H4 (cell line): ENCODE measurements around the gene SDE2. TPM values are rescaled to one million over a fixed set of nuclear protein-coding genes. Genes with fewer than 3 reads are reported as not detected.
"Not testable (repeated sequence)": the region's sequence is repeated elsewhere in the genome, so short reads cannot be mapped to it uniquely, and the experiment has no call there.

ENCODE experiments used
- DNase-seq: peaks from one replicate; pipeline ENCODE4 v3.0.0-alpha.2; 2015; ENCODE audit warnings: low spot score
- total RNA-seq: library from RNA; depleted of rRNA; stranded (reverse); fragments of >200 nt; shearing (Covaris generic); gene quantifications from 2 replicates; pipeline ENCODE4 v1.2.3, GENCODE V29; 2014

SDE2 gene
- total RNA-seq, 1 experiment from 2014 or later = 14.3 TPM

DNA sequence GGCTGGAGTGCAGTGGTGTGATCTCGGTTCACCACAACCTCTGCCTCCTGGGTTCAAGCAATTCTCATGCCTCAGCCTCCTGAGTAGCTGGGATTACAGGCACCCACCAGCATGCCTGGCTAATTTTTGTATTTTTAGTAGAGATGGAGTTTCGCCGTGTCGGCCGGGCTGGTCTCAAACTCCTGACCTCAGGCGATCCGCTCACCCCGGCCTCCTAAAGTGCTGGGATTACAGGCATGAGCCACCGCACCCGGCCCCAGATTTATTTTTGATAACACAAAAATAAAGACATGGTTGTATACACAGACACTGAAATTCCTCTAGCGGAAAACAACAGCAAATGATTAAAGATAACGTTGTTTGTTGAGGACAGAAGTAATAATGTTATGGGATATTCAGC, 24.0 kb downstream of the SDE2 start:
- DNase-seq = not testable (repeated sequence)

GRCh38 chr1:225974454-225974853, 24.7 kb downstream of the SDE2 start:
- DNase-seq = no peak

- no peak for DNase-seq
Measured at GRCh38 chr1:225973158-225973557, 26.0 kb downstream of the SDE2 start.

DNA sequence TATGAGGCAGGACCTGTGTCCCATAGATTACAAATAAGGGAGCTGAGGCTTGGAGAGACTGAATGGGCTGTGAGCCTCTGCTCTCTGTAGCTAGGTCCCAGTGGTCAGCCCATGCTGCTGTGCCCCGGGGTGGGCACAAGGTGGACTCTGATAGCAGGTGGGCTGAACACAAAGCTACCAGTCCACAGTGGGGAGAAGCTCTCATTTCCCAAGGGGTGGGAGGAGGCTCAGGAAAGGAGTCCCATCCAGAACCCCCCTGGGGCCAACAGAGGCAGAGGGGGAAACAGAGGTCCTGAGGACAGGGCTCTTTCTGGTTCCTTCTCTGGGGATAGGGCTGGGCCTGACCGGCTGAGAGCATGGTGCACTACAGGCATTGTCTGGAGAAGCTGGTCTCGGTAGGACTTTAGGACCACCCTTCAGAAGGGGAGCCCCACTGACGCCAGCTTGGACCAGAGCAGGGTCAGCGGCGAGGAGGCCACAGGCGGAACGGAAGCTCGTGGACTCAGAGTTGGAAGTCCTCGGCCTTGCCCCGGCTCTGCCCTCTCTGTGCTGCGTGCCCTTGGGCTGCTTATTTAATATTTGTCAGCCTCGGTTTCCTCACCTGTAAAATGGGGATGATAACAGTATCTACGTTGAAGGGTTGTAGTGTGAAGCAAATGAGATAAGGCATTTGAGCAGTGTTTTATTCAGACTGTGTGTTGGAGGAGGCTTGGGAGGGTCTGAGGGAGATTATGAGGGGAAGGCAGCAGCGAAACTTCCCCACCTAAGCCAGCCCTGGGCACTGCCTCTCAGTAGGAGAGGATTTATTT, 26.6 kb downstream of the SDE2 start:
- no peak for DNase-seq

DNA sequence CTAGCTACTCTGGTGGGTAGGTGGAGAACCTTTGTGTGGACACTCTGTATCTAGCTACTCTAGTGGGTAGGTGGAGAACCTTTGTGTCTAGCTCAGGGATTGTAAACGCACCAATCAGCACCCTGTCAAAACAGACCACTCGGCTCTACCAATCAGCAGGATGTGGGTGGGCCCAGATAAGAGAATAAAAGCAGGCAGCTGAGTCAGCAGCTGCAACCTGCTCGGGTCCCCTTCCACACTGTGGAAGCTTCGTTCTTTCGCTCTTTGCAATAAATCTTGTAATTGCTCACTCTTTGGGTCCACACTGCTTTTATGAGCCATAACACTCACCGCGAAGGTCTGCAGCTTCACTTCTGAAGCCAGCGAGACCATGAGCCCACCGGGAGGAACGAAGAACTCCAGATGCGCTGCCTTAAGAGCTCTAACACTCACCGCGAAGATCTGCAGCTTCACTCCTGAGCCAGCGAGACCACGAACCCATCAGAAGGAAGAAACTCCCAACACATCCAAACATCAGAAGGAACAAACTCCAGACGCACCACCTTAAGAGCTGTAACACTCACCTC, 28.5 kb downstream of the SDE2 start:
- not testable (repeated sequence) for DNase-seq

DNA sequence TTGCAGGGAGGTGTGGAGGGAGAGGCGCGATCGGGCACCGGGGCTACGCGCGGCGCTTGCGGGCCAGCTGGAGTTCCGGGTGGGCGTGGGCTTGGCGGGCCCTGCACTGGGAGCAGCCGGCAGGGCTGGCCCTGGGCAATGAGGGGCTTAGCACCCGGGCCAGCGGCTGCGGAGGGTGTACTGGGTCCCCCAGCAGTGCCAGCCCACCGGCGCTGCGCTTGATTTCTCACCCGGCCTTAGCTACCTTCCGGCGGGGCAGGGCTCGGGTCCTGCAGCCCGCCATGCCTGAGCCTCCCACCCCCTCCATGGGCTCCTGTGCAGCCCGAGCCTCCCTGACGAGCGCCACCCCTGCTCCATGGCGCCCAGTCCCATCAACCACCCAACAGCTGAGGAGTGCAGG, 29.4 kb downstream of the SDE2 start:
- not testable (repeated sequence) for DNase-seq

GRCh38 chr1:225965231-225965630, 33.9 kb downstream of the SDE2 start:
- no peak for DNase-seq

GRCh38 chr1:225963735-225964530, 35.2 kb downstream of the SDE2 start:
- DNase-seq = no peak

DNA sequence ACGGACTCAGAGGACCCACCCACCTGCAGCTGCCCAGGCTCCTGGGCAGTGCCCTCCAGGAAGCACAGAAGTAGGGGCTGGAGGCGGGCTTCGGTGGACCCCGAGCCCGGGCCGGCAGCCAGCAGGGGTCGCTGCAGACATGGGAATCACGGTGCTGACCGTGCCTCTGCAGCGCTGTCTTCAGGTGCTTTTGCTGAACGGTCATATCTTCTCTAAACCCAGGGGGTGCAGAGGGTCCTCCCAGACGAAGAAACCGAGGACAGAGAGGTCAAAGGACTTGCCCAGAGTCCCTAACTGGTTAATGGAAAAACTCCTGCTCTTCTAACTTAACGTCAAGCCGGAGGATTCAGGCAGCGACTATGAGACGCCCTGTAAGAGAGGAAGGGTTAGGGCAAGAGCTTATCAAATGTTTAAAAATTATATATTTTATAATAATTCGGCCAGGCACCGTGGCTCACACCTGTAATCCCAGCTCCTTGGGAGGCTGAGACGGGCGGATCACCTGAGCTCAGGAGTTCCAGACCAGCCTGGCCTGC, 36.6 kb downstream of the SDE2 start:
- DNase-seq = no peak

- no peak for DNase-seq
Measured at GRCh38 chr1:225961659-225962439, 37.3 kb downstream of the SDE2 start.

DNA sequence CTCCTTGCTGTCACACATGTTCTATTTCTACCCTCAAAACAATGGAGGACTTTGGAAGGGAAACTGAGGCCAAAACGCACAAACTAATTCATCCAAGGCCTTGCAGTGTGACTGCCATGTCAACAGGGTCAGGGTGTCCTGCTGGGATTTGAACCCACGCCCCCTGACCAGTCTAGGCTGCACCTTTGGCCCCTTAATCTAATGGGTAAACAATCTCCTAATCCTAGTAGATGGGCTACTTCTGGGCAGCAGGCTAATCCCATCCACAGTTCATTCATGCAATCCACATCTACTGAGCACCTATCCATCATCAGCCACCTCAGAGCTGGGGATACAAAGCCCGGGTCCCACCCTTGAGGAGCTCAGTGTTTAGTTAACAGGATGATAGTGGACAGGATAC, 41.1 kb downstream of the SDE2 start:
- DNase-seq = no peak

- no peak for DNase-seq
Measured at GRCh38 chr1:225954753-225955152, 44.4 kb downstream of the SDE2 start.

- DNase-seq = no peak
Measured at GRCh38 chr1:225953315-225953714, 45.8 kb downstream of the SDE2 start.

GRCh38 chr1:225950905-225951497, 48.1 kb downstream of the SDE2 start:
- DNase-seq = no peak

- DNase-seq = no peak
Measured at GRCh38 chr1:225949041-225949440, 50.1 kb downstream of the SDE2 start.

- DNase-seq = no peak
Measured at GRCh38 chr1:225946803-225947202, 52.3 kb downstream of the SDE2 start.

DNA sequence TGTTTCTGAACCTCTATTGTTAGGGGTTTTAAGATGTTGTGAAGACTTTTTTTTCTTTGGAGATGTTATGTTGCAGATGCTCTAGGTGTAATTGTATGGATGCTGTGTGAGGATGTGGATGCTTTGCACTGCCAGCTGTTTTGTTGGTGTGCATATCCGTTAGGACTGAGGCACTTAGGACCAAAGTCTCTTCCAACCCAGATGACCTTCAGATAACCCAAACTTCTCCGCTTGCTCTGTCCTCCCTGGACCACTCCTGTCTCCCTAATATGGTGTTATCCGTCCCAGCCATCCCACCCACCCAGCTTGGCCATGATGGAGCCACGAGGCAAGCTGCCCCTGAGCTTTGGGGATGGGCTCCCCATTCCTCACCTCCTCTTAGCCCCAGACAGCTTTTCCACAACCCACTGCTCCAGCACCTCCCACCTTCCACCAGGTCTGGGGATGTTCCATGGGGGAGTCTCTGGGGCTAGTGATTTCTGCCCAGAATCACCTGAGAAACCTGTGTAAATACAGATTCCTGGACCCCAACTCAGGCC, 53.0 kb downstream of the SDE2 start:
- no peak for DNase-seq

DNA sequence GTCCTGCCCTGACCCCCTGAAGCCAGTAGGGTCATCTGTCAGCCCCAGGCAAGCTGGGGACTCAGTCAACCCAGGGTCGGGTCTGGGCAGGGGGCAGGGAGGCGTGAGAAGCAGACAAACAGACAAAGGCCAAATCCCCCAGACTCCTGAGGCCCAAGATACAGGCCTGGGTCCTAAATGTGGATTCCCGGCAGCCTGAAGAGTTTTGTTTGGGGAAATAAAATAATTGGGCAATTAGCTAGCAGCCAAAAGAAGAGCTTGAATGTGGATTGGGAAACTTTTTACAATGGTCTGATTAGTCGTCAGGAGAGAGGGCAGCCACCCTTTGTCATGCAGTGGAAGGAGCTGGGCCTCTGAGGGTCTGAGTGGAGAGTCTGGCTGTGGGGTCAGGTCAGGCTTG, 53.6 kb downstream of the SDE2 start:
- no peak for DNase-seq

DNA sequence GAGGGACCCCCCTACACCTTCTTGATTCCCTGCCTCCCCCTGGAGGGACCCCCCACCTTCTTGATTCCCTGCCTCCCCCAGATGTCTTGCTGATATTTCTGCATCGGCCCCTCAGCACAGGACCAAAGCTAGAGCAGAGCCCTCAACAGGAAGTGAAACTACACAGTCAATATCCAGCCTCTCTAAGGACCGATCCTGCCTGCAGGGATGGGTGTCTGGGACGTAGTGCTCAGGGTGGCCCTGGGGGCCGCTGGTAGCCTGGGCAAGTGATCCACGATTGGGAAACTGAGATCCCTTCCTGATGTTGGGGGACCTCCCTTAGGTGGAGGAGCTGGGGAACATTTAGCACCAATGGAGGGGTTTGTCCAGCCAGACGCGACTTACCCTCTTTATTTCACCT, 54.2 kb downstream of the SDE2 start:
- no peak for DNase-seq

- DNase-seq = no peak
Measured at GRCh38 chr1:225944387-225944786, 54.8 kb downstream of the SDE2 start.

- DNase-seq = no peak
Measured at GRCh38 chr1:225943582-225943981, 55.6 kb downstream of the SDE2 start.
